Measurements from ENCODE around the gene ZNF628. TPM values are rescaled to one million over a fixed set of nuclear protein-coding genes. Genes with fewer than 3 reads are reported as not detected.

The ZNF628 gene
- polyA plus RNA-seq, 1 experiment = 0.48 TPM

DNA sequence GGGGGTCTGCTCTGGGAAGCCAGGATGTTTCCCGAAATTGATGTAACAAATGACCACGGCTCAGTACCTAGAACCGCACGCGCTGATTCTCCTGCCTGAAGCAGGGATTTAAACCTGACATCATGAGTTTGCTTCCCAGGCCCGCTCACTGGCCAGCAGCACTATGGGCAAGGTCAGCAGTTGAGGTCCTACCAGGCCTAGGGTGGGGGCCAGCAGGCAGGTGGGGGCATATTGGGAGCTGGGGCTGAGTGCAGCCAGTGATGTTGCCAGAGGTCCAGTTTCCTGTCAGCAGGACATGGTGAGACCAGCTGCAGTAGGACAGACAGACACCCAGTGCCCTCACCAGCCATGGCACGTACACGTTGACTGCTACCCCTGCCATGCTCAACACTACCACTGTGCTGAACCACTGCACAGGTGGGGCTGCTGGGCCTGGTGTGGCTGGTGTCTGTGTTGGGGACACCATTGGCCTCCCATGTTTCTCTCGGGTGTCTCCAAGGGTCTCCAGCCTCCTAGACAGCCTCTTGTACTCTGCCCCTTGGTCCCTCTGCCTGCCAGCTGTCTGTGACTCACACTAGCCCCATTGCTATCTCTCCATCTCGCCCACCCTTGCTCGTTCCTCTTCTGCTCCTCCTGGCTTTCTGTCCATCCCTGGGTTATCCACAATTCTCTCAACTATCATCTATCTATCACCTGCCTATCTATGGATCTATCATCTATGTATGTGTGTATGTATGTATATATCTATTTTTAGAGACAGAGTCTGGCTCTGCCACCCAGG, 10.8 kb upstream of the ZNF628 start:
- no peak for DNase-seq (ENCODE audit: low read depth)
- no peak for TF ChIP-seq CTCF (IDR thresholded peaks at IDR 0.05; ENCODE audit: insufficient read depth, low read depth, low read length)
- Histone ChIP-seq H3K27me3 (ENCODE audit: control insufficient read depth, insufficient read depth, low read length) (no peaks in the 10 kb centered on the region), H3K36me3 (ENCODE audit: control insufficient read depth, insufficient read depth, low read length) (no peaks in the 10 kb centered on the region), H3K4me3 (ENCODE audit: low read depth, low read length) (no peak overlapping the region)
- POLR2A ChIA-PET = no interaction called here
- CTCF ChIA-PET = interaction anchor here (1.8 to 4.9 kb wide), 7 partner anchors 11 to 167 kb away, joined by 4 to 100 read pairs (median 23); partner anchors contain the start of genes ZNF628 and ZNF865

GRCh38 chr19:55466241-55466614, 10.2 kb upstream of the ZNF628 start:
- H3K4me3 ChIP-seq (ENCODE audit: low read depth, low read length) = no peak overlapping the region
- H3K36me3 ChIP-seq (ENCODE audit: control insufficient read depth, insufficient read depth, low read length) = no peaks in the 10 kb centered on the region
- DNase-seq (ENCODE audit: low read depth) = no peak
- H3K27me3 ChIP-seq (ENCODE audit: control insufficient read depth, insufficient read depth, low read length) = no peaks in the 10 kb centered on the region
- TF ChIP-seq CTCF (IDR thresholded peaks at IDR 0.05; ENCODE audit: insufficient read depth, low read depth, low read length) = no peak
- POLR2A ChIA-PET = interaction anchor here (0.7 kb wide), 1 partner anchor 38 kb away, joined by 4 read pairs; no protein-coding TSS in a partner anchor
- CTCF ChIA-PET = interaction anchor here (1.5 to 4.9 kb wide), 10 partner anchors 11 to 166 kb away, joined by 3 to 100 read pairs (median 18); partner anchors contain the start of genes SSC5D, ZNF628 and ZNF865

DNA sequence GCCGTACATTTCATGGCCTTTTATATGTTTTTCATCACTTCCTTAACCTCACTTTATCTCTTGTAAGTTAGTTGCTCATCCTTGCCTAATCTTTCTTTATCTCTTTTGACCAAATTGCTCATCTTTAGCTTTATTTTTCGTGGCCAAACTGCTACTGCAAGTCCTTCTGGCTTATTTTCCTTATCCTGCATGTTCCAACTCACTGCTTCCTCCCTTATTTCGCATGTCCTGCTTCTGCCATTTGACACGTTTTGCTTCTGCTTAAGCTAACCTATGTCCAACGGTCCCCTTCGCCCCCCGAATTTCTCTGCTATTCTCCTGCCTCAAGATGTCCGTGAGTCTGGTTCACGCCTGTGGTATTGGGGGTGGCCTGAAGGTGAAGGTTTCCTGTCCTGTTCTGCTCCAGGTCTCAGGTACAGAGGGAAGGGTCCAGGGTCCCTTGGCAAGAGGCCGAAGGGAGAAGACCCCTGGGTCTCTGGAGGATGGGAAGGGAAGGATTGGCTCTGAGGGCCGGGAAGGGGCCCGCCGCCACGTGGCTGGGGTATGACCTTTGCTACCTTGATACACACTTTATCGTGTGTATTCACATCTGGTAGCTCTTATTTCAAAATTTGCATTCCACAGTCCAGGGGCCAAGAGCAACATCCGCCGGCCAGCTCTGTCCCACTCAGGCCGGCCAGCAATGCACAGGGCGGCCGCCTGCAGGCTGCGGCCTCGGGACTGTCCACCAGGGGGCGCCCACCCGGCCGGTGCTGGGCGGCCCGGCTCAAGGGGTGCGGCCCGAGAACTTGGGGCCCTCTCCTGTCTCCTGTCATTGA, 9.0 kb upstream of the ZNF628 start:
- ChIA-PET POLR2A (interaction anchor here (1.0 kb wide), 1 partner anchor 20 kb away, joined by 5 read pairs; the partner anchor contains the start of gene SSC5D), CTCF (interaction anchor here (0.6 to 4.9 kb wide), 45 partner anchors 8 to 331 kb away, joined by 3 to 100 read pairs (median 4); partner anchors contain the start of genes FIZ1, NAT14, SSC5D and TMEM238)
- Histone ChIP-seq H3K36me3 (ENCODE audit: control insufficient read depth, insufficient read depth, low read length) (no peaks in the 10 kb centered on the region), H3K27me3 (ENCODE audit: control insufficient read depth, insufficient read depth, low read length) (no peaks in the 10 kb centered on the region), H3K4me3 (ENCODE audit: low read depth, low read length) (no peak overlapping the region)
- TF ChIP-seq CTCF (IDR thresholded peaks at IDR 0.05; ENCODE audit: insufficient read depth, low read depth, low read length) = peak; percentile 82
- no peak for DNase-seq (ENCODE audit: low read depth)

DNA sequence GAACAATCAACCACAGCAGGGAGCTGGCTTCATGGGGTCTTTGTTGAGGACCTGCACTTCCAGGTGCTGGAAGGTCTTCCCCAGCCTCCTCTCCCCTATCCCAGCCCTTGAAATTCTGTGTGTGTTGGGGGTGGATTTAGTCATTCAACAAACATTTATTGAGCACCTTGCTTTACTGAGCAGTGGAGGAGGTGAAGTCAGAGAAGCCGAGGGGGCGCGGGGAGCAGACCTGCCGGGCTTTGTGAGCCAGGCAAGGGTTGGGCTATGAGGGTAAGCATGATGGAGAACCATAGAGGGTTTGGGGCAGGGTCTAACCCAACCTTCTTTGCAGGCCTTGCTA, 8.4 kb upstream of the ZNF628 start:
- CTCF ChIA-PET = interaction anchor here (0.6 to 4.9 kb wide), 35 partner anchors 9 to 332 kb away, joined by 3 to 100 read pairs (median 5); partner anchors contain the start of genes FIZ1, NAT14, SSC5D and U2AF2
- Histone ChIP-seq H3K36me3 (ENCODE audit: control insufficient read depth, insufficient read depth, low read length) (no peaks in the 10 kb centered on the region), H3K4me3 (ENCODE audit: low read depth, low read length) (no peak overlapping the region), H3K27me3 (ENCODE audit: control insufficient read depth, insufficient read depth, low read length) (no peaks in the 10 kb centered on the region)
- DNase-seq (ENCODE audit: low read depth) = no peak
- POLR2A ChIA-PET = interaction anchor here (1.0 kb wide), 1 partner anchor 20 kb away, joined by 5 read pairs; the partner anchor contains the start of gene SSC5D
- TF ChIP-seq CTCF (IDR thresholded peaks at IDR 0.05; ENCODE audit: insufficient read depth, low read depth, low read length) = no peak
